MM.1S (cell line): ENCODE data around the gene USP6NL.

Experiments
- DNase-seq: peaks from one replicate; pipeline ENCODE4 v3.0.0-alpha.2; 2015
- H2AFZ ChIP-seq: fragments of 300-600 bp; sonication (generic); 2 replicates; pipeline ENCODE4 v1.6.0; 2016; ENCODE audit warnings: antibody characterized with exemption, low read length
- H3F3A ChIP-seq: fragments of 300-600 bp; sonication (generic); 2 replicates; pipeline ENCODE4 v1.6.1; 2016; ENCODE audit warnings: mild to moderate bottlenecking, antibody characterized with exemption, low read length, moderate library complexity, mixed read lengths; ENCODE audit not compliant: insufficient read depth
- H3K27ac ChIP-seq: fragments of 300-600 bp; sonication (generic); 2 replicates; pipeline ENCODE4 v1.5.1; 2016; ENCODE audit warnings: mild to moderate bottlenecking, low read length
- H3K27me3 ChIP-seq: fragments of 300-600 bp; sonication (generic); replicated peaks from 2 replicates; pipeline ENCODE4 v1.6.0; 2016; ENCODE audit warnings: low read length; ENCODE audit not compliant: insufficient read depth
- H3K36me3 ChIP-seq: fragments of 300-600 bp; sonication (generic); replicated peaks from 2 replicates; pipeline ENCODE4 v1.6.1; 2016; ENCODE audit warnings: mild to moderate bottlenecking, low read length, mixed read lengths; ENCODE audit not compliant: insufficient read depth
- H3K4me1 ChIP-seq: fragments of 300-600 bp; sonication (generic); 2 replicates; pipeline ENCODE4 v1.6.1; 2016; ENCODE audit warnings: low read length, mixed read lengths
- H3K4me2 ChIP-seq: fragments of 300-600 bp; sonication (generic); 2 replicates; pipeline ENCODE4 v1.6.0; 2016; ENCODE audit warnings: low read depth, low read length
- H3K4me3 ChIP-seq: fragments of 300-600 bp; sonication (generic); 2 replicates; pipeline ENCODE4 v1.5.1; 2016; ENCODE audit warnings: low read length, mixed read lengths
- H3K79me2 ChIP-seq: fragments of 300-600 bp; sonication (generic); 2 replicates; pipeline ENCODE4 v1.6.1; 2016; ENCODE audit warnings: mixed run types, low read length, mixed read lengths
- H3K9ac ChIP-seq: fragments of 300-600 bp; sonication (generic); 2 replicates; pipeline ENCODE4 v1.6.1; 2016; ENCODE audit warnings: low read length, mixed read lengths
- H3K9me2 ChIP-seq: fragments of 300-600 bp; sonication (generic); replicated peaks from 2 replicates; pipeline ENCODE4 v1.6.1; 2016; ENCODE audit warnings: mild to moderate bottlenecking, low read length, mixed read lengths; ENCODE audit not compliant: insufficient read depth
- H3K9me3 ChIP-seq: fragments of 300-600 bp; sonication (generic); replicated peaks from 2 replicates; pipeline ENCODE4 v1.6.1; 2016; ENCODE audit warnings: mild to moderate bottlenecking, low read length, mixed read lengths; ENCODE audit not compliant: insufficient read depth
- H4K20me1 ChIP-seq: fragments of 300-600 bp; sonication (generic); 2 replicates; pipeline ENCODE4 v1.6.1; 2016; ENCODE audit warnings: mild to moderate bottlenecking, low read length, moderate library complexity, mixed read lengths; ENCODE audit not compliant: insufficient read depth
- EZH2 ChIP-seq: fragments of 300-600 bp; sonication (generic); optimal IDR thresholded peaks from 2 replicates; pipeline ENCODE3; 2017; ENCODE audit warnings: low read depth, mild to moderate bottlenecking, antibody characterized with exemption, low read length, mixed read lengths
- EZH2phosphoT487 ChIP-seq: fragments of 300-600 bp; sonication (generic); IDR thresholded peaks from 2 replicates; pipeline ENCODE4 v1.6.1; 2018; ENCODE audit warnings: antibody characterized with exemption, low read length
- TF ChIP-seq, protein P1 (sequence below): fragments of 300-600 bp; sonication (generic); IDR thresholded peaks from 2 replicates; pipeline ENCODE4 v1.5.1; 2016; ENCODE audit warnings: antibody characterized with exemption, low read length, mixed read lengths

USP6NL gene

DNA sequence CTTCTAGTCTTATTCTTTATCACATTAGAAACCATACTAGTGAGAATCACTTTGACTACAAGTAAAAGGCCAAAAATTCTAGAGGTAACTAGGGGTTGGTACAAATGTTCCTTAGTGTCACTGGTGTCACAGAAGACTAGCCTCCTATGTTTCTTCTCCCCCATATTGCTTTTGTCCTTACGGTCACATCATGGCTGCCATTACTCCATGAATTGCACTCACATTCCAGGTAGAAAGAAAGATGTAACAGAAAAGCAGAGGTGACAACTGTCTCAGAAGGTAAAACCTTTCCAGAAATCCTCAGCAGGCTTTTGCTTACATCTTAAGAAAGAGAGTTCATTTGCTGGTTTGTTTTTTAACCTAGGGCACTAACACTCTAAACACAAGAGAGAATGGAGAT is 42.9 kb downstream of the USP6NL start:
- no peaks in the 10 kb centered on the region for H4K20me1 ChIP-seq
- H3K27ac ChIP-seq, result no peak overlapping the region
- no peak overlapping the region for H3K4me2 ChIP-seq
- H3K79me2 ChIP-seq, result no peaks in the 10 kb centered on the region
- H3F3A ChIP-seq, result no peaks in the 10 kb centered on the region
- H3K36me3 ChIP-seq, result no peaks in the 10 kb centered on the region
- no peak overlapping the region for H2AFZ ChIP-seq
- H3K27me3 ChIP-seq, result no peaks in the 10 kb centered on the region
- TF ChIP-seq EZH2 (no peak), EZH2phosphoT487 (no peak)
- TF ChIP-seq, protein P1, sequence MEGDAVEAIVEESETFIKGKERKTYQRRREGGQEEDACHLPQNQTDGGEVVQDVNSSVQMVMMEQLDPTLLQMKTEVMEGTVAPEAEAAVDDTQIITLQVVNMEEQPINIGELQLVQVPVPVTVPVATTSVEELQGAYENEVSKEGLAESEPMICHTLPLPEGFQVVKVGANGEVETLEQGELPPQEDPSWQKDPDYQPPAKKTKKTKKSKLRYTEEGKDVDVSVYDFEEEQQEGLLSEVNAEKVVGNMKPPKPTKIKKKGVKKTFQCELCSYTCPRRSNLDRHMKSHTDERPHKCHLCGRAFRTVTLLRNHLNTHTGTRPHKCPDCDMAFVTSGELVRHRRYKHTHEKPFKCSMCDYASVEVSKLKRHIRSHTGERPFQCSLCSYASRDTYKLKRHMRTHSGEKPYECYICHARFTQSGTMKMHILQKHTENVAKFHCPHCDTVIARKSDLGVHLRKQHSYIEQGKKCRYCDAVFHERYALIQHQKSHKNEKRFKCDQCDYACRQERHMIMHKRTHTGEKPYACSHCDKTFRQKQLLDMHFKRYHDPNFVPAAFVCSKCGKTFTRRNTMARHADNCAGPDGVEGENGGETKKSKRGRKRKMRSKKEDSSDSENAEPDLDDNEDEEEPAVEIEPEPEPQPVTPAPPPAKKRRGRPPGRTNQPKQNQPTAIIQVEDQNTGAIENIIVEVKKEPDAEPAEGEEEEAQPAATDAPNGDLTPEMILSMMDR, result no peak
- H3K9me2 ChIP-seq, result no peaks in the 10 kb centered on the region
- no peaks in the 10 kb centered on the region for H3K9me3 ChIP-seq
- no peaks in the 10 kb centered on the region; the same call in 1 of the 2 replicates for H3K4me1 ChIP-seq
- H3K4me3 ChIP-seq, result no peak overlapping the region
- H3K9ac ChIP-seq, result no peak overlapping the region
- DNase-seq, result no peak

DNA sequence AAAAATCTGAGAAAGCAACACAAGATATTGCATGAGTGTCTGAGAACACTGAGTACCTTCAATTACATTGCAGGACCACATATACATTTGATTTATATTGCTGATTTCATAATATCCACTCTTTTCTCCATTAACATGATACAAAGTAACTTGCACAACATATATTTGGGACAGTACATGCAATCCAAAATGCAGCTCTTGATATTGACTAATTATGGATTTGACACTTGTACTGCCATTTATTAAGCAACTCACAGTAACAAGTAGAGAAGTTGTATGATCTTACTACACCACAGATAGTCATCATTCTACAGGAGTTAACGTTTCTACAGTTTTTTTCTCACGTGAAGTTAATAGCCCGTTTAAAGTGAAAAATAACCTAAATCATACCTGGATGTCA is 46.7 kb downstream of the USP6NL start:
- Histone ChIP-seq H3K79me2 (no peaks in the 10 kb centered on the region), H3F3A (no peaks in the 10 kb centered on the region), H3K9me2 (no peaks in the 10 kb centered on the region), H2AFZ (no peak overlapping the region), H3K36me3 (no peaks in the 10 kb centered on the region), H3K27ac (no peak overlapping the region), H4K20me1 (no peaks in the 10 kb centered on the region), H3K4me2 (no peak overlapping the region), H3K4me3 (no peak overlapping the region), H3K9me3 (no peaks in the 10 kb centered on the region), H3K4me1 (no peaks in the 10 kb centered on the region), H3K9ac (no peak overlapping the region), H3K27me3 (no peaks in the 10 kb centered on the region)
- no peak for DNase-seq
- TF ChIP-seq, protein P1, result no peak
- TF ChIP-seq EZH2phosphoT487, result no peak
- TF ChIP-seq EZH2, result no peak

DNA sequence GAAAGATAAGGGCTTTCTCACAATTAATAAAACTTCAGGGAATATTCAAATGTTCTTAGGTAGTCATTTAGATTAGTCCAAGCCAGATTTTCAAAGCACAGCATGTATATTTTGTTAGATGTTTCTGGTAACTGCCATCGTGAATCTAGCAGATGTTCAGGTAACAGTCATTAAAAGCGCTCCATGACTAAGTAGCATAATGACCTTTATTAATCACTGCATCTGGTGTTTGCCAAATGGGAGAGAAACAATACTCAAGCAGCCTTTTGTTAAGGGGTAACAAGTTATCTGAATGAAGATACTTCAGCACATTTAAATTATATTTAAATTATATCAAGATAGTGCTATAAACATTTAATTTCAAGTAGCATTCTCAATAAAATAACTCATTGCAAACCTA is 47.5 kb downstream of the USP6NL start:
- Histone ChIP-seq H3K36me3 (no peaks in the 10 kb centered on the region), H3K9ac (no peak overlapping the region), H4K20me1 (no peaks in the 10 kb centered on the region), H2AFZ (no peak overlapping the region), H3K4me3 (no peak overlapping the region), H3K4me2 (no peak overlapping the region), H3K27ac (no peak overlapping the region), H3K27me3 (no peaks in the 10 kb centered on the region), H3K9me3 (no peaks in the 10 kb centered on the region), H3K9me2 (no peaks in the 10 kb centered on the region), H3K79me2 (no peaks in the 10 kb centered on the region), H3F3A (no peaks in the 10 kb centered on the region), H3K4me1 (no peaks in the 10 kb centered on the region)
- DNase-seq, result no peak
- TF ChIP-seq, protein P1, result no peak
- TF ChIP-seq EZH2phosphoT487 (no peak), EZH2 (no peak)

DNA sequence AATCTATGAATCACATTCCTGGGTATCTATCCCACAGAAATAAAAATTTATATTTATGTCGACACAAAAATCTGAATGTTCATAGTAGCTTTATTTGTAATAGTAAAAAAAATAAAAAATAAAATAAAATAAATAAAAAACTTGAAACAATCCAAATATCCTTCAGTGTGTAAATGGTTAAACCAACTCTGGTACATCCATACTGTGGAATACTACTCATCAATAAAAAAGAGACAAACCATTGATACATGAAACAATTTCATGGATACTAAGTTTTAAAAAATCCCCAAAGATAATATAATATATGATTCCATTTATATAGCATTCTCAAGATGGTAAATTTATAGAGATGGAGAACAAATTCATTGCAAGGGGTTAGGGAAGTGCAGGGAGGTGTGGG is 48.6 kb downstream of the USP6NL start:
- H3K27me3 ChIP-seq, result no peaks in the 10 kb centered on the region
- H2AFZ ChIP-seq, result no peak overlapping the region
- H3K36me3 ChIP-seq, result no peaks in the 10 kb centered on the region
- no peaks in the 10 kb centered on the region for H3K4me1 ChIP-seq
- no peaks in the 10 kb centered on the region for H3K9me3 ChIP-seq
- no peaks in the 10 kb centered on the region for H3K79me2 ChIP-seq
- no peak overlapping the region for H3K4me2 ChIP-seq
- no peak overlapping the region for H3K27ac ChIP-seq
- H3K4me3 ChIP-seq, result no peak overlapping the region
- no peaks in the 10 kb centered on the region for H4K20me1 ChIP-seq
- no peak overlapping the region for H3K9ac ChIP-seq
- no peak for DNase-seq
- H3F3A ChIP-seq, result no peaks in the 10 kb centered on the region
- TF ChIP-seq, protein P1, result no peak
- TF ChIP-seq EZH2phosphoT487, result no peak
- TF ChIP-seq EZH2, result no peak
- no peaks in the 10 kb centered on the region for H3K9me2 ChIP-seq
